Upper lobe of left lung (tissue), 6 donors: ENCODE results near the gene STX10. TPM values are rescaled to one million over a fixed set of nuclear protein-coding genes. Genes with fewer than 3 reads are reported as not detected.

Source experiments
- ATAC-seq, 2 donors: fragments of 200-7000 bp; cut with Tn5 transposase; one replicate each; pipeline ENCODE4 v1.9.1; 2022; ENCODE audit warnings: mild to moderate bottlenecking in 2 of 2, moderate library complexity in 2 of 2; ENCODE audit not compliant: low FRiP score in 2 of 2
- DNase-seq, 2 donors: peaks; one replicate each; pipeline ENCODE4 v3.0.0-alpha.2; 2019 to 2020
- H3K27ac ChIP-seq, 4 donors: fragments of 200-600 bp; sonication (generic); one replicate each; pipeline ENCODE4 v1.5.1; 2016 to 2019
- H3K27me3 ChIP-seq, 4 donors: fragments of 200-600 bp; sonication (generic); one replicate each; pipeline ENCODE4 v1.5.1; 2017 to 2019
- H3K36me3 ChIP-seq, 4 donors: fragments of 200-600 bp; sonication (generic); one replicate each; pipeline ENCODE4 v1.5.1; 2016 to 2019
- H3K4me1 ChIP-seq, 4 donors: fragments of 200-600 bp; sonication (generic); one replicate each; pipeline ENCODE4 v1.5.1; 2018 to 2019
- H3K4me3 ChIP-seq, 4 donors: fragments of 200-600 bp; sonication (generic); one replicate each; pipeline ENCODE4 v1.5.1; 2017 to 2019; ENCODE audit warnings: mild to moderate bottlenecking in 2 of 4, moderate library complexity in 1 of 4
- H3K9me3 ChIP-seq, 4 donors: fragments of 200-600 bp; sonication (generic); one replicate each; pipeline ENCODE4 v1.5.1; 2018 to 2019
- EP300 ChIP-seq, 4 donors: sonication (generic); formaldehyde crosslinking; IDR thresholded peaks; one replicate each; pipeline ENCODE4 v1.5.1; 2017; ENCODE audit warnings: antibody characterized with exemption in 4 of 4, control low read depth in 2 of 4
- POLR2A ChIP-seq, 4 donors: fragments of 450-650 bp; IDR thresholded peaks; one replicate each; pipeline ENCODE4 v1.5.1; 2016 to 2017; ENCODE audit warnings: antibody characterized with exemption in 4 of 4, mild to moderate bottlenecking in 2 of 4
- POLR2AphosphoS5 ChIP-seq, 2 donors: sonication (generic); formaldehyde crosslinking; IDR thresholded peaks; one replicate each; pipeline ENCODE4 v1.5.1; 2017; ENCODE audit warnings: antibody characterized with exemption in 2 of 2
- WGBS, 2 donors: methylation state at CpG; one replicate each; pipeline ENCODE4 v1.1.5; 2017 to 2018; 5-methylcytosine and 5-hydroxymethylcytosine counted together
- total RNA-seq, 6 donors: library from RNA; depleted of rRNA in 4 of 6; stranded (reverse); fragments of >200 nt in 4 of 6; gene quantifications; one replicate each; pipeline versions ENCODE4 v1.1.0 to v1.2.1, GENCODE V29; 2016 to 2021
- TF ChIP-seq, protein P1 (sequence below), 6 experiments: fragments of 450-650 bp in 4 of 6; fragments of 200-600 bp in 2 of 6; sonication (generic) in 2 of 6; IDR thresholded peaks; one replicate each; pipeline ENCODE4 v1.5.1; 2016 to 2019; ENCODE audit warnings: antibody characterized with exemption in 6 of 6
- donor health status: DM: no; HTN: no; CAD: no; lungs with moderate emphysema.
- donor health status: DM: no; HTN: yes; CAD: no; lungs with severe emphysema.

Gene STX10
- total RNA-seq, 6 donors from 2014 or later: 80.0 to 348 (median 107) TPM

DNA sequence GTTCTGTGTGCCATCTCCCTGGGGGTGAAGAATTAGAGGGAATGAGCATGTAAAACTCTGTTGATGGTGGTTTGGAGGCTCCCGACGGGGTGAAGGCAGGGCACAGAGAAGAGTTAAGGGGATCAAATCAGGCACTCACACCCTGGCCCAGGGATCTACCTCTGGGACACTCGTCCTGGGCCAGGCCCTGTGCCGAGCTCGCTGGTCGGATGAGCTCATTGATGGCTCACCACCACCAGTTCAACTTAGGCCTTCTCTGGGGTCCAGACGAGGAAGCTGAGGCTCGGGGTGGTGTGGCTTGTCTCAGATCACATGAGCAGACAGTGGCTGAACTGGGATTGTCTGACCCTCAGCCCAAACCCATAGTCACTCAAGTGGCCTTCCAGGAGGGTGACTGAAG lies 30.5 kb downstream of the STX10 start:
- peak in 1 of 2 donors; percentile 27 for ATAC-seq
- H3K36me3 ChIP-seq: peaks cover 0 to 13% (median 5%) of the 10 kb centered on the region in 4 donors
- H3K27me3 ChIP-seq: no peaks in the 10 kb centered on the region
- whole genome bisulfite sequencing, 2 donors: 73 to 75% methylated on average over 2 to 8 of the region's 8 CpGs
- no peak for DNase-seq
- H3K9me3 ChIP-seq: no peaks in the 10 kb centered on the region
- peaks cover 38 to 58% (median 40%) of the 10 kb centered on the region in 4 donors for H3K4me1 ChIP-seq
- peak overlapping the region in 2 of 4 donors; percentile 84 to 87 for H3K27ac ChIP-seq
- peak in 1 of 4 donors; percentile 14 for TF ChIP-seq POLR2A (IDR thresholded peaks at IDR 0.05)
- no peak for TF ChIP-seq EP300 (IDR thresholded peaks at IDR 0.05)
- peak overlapping the region in 1 of 4 donors; percentile 84 for H3K4me3 ChIP-seq

DNA sequence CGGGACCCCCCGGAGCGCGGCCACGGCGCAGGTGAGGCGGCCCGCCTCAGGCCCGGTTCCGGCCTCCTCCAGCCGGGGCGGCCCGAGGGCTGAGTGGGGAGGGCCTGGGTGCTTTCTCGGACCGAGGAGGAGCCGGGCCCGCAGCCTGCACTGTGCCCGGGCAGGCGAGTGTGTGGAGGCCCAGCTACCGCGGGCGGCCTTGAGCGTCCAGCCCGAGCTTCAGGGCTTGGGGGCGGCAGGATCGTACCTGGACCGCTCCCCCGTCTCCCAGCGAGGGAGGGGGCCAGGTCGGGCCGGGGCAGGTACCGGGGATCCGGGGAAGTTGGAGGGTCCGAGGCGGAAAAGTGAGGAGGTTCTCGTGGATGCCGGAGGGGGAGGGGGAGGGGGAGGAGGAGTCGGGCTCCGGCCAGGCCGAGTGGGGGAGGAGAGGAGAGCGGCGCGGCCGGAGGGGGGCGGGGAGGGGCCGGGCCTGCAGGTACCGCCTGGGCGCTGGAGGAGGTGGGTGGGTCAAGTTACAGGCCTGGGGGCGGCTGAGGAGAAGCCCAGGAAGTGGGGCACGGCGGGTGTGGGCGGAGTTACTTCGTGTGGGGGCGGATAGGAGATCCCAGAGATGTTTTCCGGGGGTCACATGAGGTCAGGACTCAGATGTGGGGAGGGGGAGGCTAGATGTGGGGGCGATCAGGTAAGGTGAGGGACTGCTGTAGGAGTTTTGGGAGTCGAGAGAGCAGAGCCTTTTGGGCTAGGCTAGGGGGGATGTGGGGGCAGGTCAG lies 31.6 kb downstream of the STX10 start:
- H3K4me3 ChIP-seq: peak overlapping the region; percentile 84 to 100 (median 98)
- H3K27me3 ChIP-seq: no peaks in the 10 kb centered on the region
- peak overlapping the region; percentile 79 to 87 (median 82) for H3K27ac ChIP-seq
- peaks cover 38 to 58% (median 40%) of the 10 kb centered on the region in 4 donors for H3K4me1 ChIP-seq
- ATAC-seq: no peak
- H3K36me3 ChIP-seq: peaks cover 0 to 21% (median 4%) of the 10 kb centered on the region in 4 donors
- no peaks in the 10 kb centered on the region for H3K9me3 ChIP-seq
- TF ChIP-seq POLR2AphosphoS5 (IDR thresholded peaks at IDR 0.05): no peak
- 2 to 4% methylated on average over 10 to 23 of the region's 57 CpGs for WGBS, 2 donors
- DNase-seq: peak; percentile 87 to 89

DNA sequence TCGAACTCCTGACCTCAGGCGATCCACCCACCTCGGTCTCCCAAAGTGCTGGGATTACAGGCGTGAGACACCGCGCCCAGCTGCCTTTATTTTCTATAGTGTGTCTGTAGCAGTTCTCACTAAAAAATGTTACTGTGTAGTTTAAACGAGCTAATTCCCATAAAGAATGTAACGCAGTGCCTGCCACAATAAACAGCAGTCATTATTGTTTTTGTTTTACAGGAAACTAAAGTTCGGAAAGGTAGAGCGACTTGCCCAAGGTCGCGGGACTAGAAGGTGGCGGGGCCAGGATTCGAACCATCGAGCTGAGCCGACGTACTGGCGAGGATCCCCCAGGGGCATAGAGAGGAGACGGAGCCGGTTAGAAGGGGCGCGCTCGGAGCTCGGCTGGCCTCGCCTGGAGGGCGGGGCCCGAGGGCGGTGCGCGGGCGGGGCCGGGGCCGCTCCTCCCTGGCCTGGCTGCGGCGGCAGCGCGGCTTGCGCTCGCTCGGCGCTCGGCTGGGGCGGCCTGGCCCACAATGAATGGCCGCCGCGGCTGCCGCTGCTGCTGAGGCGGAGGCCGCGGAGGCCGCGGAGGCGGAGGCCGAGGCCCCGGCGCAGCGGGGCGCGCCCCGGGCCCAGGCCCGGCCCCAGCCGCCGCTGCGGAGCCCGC lies 32.3 kb downstream of the STX10 start, which contains the start of gene NACC1:
NACC1 (plus strand) TSS at position 493 of the 652 bp plus-strand sequence. CDS start 16,944 bp downstream, outside the sequence.
- TF ChIP-seq, protein P1, sequence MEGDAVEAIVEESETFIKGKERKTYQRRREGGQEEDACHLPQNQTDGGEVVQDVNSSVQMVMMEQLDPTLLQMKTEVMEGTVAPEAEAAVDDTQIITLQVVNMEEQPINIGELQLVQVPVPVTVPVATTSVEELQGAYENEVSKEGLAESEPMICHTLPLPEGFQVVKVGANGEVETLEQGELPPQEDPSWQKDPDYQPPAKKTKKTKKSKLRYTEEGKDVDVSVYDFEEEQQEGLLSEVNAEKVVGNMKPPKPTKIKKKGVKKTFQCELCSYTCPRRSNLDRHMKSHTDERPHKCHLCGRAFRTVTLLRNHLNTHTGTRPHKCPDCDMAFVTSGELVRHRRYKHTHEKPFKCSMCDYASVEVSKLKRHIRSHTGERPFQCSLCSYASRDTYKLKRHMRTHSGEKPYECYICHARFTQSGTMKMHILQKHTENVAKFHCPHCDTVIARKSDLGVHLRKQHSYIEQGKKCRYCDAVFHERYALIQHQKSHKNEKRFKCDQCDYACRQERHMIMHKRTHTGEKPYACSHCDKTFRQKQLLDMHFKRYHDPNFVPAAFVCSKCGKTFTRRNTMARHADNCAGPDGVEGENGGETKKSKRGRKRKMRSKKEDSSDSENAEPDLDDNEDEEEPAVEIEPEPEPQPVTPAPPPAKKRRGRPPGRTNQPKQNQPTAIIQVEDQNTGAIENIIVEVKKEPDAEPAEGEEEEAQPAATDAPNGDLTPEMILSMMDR (IDR thresholded peaks at IDR 0.05): peak in 2 of 6 experiments; percentile 12 to 15
- TF ChIP-seq EP300 (IDR thresholded peaks at IDR 0.05): no peak
- TF ChIP-seq POLR2AphosphoS5 (IDR thresholded peaks at IDR 0.05): peak; percentile 22 to 51
- TF ChIP-seq POLR2A (IDR thresholded peaks at IDR 0.05): no peak
- Histone ChIP-seq H3K4me1 (peaks cover 38 to 58% (median 40%) of the 10 kb centered on the region in 4 donors), H3K4me3 (peak within 1 kb of the TSS; percentile 84 to 100 (median 98)), H3K36me3 (peaks cover 3 to 28% (median 6%) of the 10 kb centered on the region in 4 donors), H3K27me3 (no peaks in the 10 kb centered on the region), H3K27ac (peak within 1 kb of the TSS; percentile 79 to 87 (median 82)), H3K9me3 (no peaks in the 10 kb centered on the region)
- peak; percentile 94 to 96 for ATAC-seq
- 7 to 13% methylated on average over 12 to 24 of the region's 65 CpGs for WGBS, 2 donors
- DNase-seq: peak; percentile 92 to 98

DNA sequence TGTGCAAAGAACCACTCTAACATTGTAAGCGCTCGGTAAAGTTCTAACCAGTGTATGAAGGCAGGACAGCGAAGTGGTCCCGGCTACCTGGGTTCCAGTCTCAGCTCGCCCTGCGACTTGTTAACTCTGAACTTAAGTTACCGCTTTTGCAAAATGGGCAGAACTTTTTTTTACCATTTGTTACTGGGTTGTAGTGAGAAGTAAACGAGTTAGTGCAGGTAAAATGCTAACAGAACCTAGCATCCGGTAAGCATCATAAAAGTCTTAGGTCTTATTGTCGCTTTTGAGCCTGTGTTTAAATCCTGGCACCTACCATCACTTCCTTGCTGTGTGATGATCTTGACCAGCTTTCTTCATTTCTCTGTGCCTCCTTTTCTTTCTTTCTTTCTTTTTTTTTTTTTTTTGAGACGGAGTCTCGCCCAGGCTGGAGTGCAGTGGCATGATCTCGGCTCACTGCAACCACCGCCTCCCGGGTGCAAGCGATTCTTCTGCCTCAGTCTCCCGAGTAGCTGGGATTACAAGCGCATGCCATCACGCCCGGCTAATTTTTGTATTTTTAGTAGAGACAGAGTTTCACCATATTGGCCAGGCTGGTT lies 32.9 kb downstream of the STX10 start:
- TF ChIP-seq, protein P1 (IDR thresholded peaks at IDR 0.05): no peak
- no peak for TF ChIP-seq EP300 (IDR thresholded peaks at IDR 0.05)
- no peak for TF ChIP-seq POLR2AphosphoS5 (IDR thresholded peaks at IDR 0.05)
- TF ChIP-seq POLR2A (IDR thresholded peaks at IDR 0.05): no peak
- Histone ChIP-seq H3K36me3 (peaks cover 4 to 32% (median 12%) of the 10 kb centered on the region in 4 donors), H3K9me3 (no peaks in the 10 kb centered on the region), H3K4me3 (peak overlapping the region; percentile 84 to 99 (median 98)), H3K27me3 (no peaks in the 10 kb centered on the region), H3K27ac (peak overlapping the region; percentile 62 to 80 (median 76)), H3K4me1 (peaks cover 38 to 57% (median 40%) of the 10 kb centered on the region in 4 donors)
- WGBS, 2 donors: 17 to 22% methylated on average over 20 of the region's 20 CpGs
- peak in 1 of 2 donors; percentile 1 for ATAC-seq
- DNase-seq: no peak

DNA sequence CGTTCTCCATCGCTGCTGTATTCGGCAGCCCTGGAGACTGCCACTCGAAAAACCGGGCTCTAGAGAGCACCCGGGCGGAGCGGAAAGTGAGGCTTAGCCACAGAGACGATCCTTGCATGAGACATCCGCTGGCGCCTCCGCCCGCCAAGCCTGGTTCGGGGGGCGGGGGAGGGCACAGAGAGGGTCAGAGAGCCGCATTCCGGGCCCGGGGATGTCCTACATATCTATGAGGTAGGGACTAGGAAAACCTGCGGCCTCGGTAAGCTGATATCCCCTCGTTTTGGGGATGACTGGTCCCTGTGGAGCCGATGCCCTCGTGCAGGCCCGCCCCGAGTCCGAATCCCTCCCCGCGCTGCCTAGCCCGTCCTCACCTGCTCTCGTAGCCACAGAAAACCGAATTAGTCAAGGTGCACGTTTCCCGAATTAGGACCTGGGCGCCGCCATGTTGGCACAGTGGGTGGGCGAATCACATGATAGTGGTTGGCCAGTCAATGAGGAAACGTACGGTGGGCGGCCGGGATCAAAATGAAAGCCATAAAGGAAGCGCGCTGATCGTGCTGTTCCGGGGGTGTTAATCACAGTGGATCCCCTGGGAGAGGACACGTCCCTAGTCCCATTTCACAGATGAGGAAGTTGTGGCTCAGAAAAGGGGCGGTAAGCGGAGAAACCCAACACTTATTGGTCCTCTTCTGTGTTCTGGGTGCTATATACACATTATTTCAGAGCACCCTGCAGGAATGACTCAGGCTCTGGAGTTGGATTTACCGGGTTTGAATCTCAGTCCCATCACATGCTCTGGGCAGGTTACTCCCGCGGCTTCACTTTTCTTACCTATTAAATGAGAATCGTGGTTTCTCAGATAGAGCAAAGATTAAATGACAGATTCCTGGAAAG lies 33.6 kb downstream of the STX10 start, which contains the start of gene TRMT1:
TRMT1 (minus strand) TSS at position 459 of the 894 bp plus-strand sequence; CDS start at position 118, 341 bp downstream.
- WGBS, 2 donors: 0 to 1% methylated on average over 12 to 38 of the region's 51 CpGs

More for the DNA sequence above, 33.6 kb downstream of the STX10 start, which contains the start of gene TRMT1:
- peaks cover 38 to 51% (median 40%) of the 10 kb centered on the region in 4 donors for H3K4me1 ChIP-seq
- no peaks in the 10 kb centered on the region for H3K9me3 ChIP-seq
- no peaks in the 10 kb centered on the region for H3K27me3 ChIP-seq
- H3K36me3 ChIP-seq: peaks cover 4 to 31% (median 12%) of the 10 kb centered on the region in 4 donors
- peak within 1 kb of the TSS; percentile 84 to 99 (median 98) for H3K4me3 ChIP-seq
- ATAC-seq (peak; percentile 87 to 91), DNase-seq (peak; percentile 85 to 90)
- peak; percentile 93 to 95 for TF ChIP-seq POLR2AphosphoS5 (IDR thresholded peaks at IDR 0.05)
- peak in 1 of 4 donors; percentile 34 for TF ChIP-seq POLR2A (IDR thresholded peaks at IDR 0.05)
- TF ChIP-seq, protein P1 (IDR thresholded peaks at IDR 0.05): no peak
- peak in 1 of 4 donors; percentile 81 for TF ChIP-seq EP300 (IDR thresholded peaks at IDR 0.05)
- peak within 1 kb of the TSS; percentile 62 to 80 (median 76) for H3K27ac ChIP-seq
